Keratinocyte (primary cell): ENCODE data around the gene SLC27A1. TPM values are rescaled to one million over a fixed set of nuclear protein-coding genes. Genes with fewer than 3 reads are reported as not detected.

Experiments
- DNase-seq: peaks from one replicate; pipeline ENCODE4 v3.0.0-alpha.2; 2011; ENCODE audit warnings: low read depth, missing footprints, low spot score
- FAIRE-seq: peaks from 2 replicates; lab custom pipeline; 2011; peaks lifted over from hg19 to GRCh38; lab: Jason Lieb, UNC
- H2AFZ ChIP-seq: 2 replicates; pipeline ENCODE4 v1.6.0; 2012; ENCODE audit warnings: low read length, control low read depth, inconsistent platforms; ENCODE audit not compliant: control insufficient read depth
- H3K27ac ChIP-seq: 2 replicates; pipeline ENCODE4 v1.5.1; 2011; ENCODE audit warnings: low read length; ENCODE audit not compliant: control insufficient read depth, insufficient read depth
- H3K27me3 ChIP-seq: 3 replicates; pipeline ENCODE4 v1.6.0; 2011; ENCODE audit warnings: low read length; ENCODE audit not compliant: control insufficient read depth, insufficient read depth; ENCODE audit errors: extremely low read depth
- H3K36me3 ChIP-seq, 2 experiments: 2 replicates in 1 of 2; 3 replicates in 1 of 2; pipeline ENCODE4 v1.5.1; 2011; ENCODE audit warnings: low read length in 2 of 2, mild to moderate bottlenecking in 1 of 2; ENCODE audit not compliant: control insufficient read depth in 2 of 2, insufficient read depth in 2 of 2; ENCODE audit errors: extremely low read depth in 1 of 2
- H3K4me1 ChIP-seq: 3 replicates; pipeline ENCODE4 v1.5.1; 2011; ENCODE audit warnings: low read length; ENCODE audit not compliant: control insufficient read depth, insufficient read depth; ENCODE audit errors: extremely low read depth
- H3K4me2 ChIP-seq: 3 replicates; pipeline ENCODE4 v1.6.0; 2011; ENCODE audit warnings: low read depth, low read length; ENCODE audit not compliant: control insufficient read depth, insufficient read depth; ENCODE audit errors: extremely low read depth
- H3K4me3 ChIP-seq, 3 experiments: fragments of 200-600 bp in 1 of 3; sonication (generic) in 1 of 3; 2 replicates in 2 of 3; 3 replicates in 1 of 3; pipeline ENCODE4 v1.5.1; 2011 to 2016; ENCODE audit warnings: low read length in 3 of 3, mild to moderate bottlenecking in 3 of 3, control low read depth in 2 of 3, inconsistent platforms in 1 of 3, low read depth in 1 of 3, mixed read lengths in 1 of 3, mixed run types in 1 of 3, moderate library complexity in 1 of 3; ENCODE audit not compliant: control insufficient read depth in 2 of 3, insufficient read depth in 2 of 3; ENCODE audit errors: extremely low read depth in 1 of 3
- H3K79me2 ChIP-seq: 2 replicates; pipeline ENCODE4 v1.6.0; 2012; ENCODE audit warnings: low read length; ENCODE audit not compliant: control insufficient read depth, insufficient read depth
- H3K9ac ChIP-seq: 3 replicates; pipeline ENCODE4 v1.6.0; 2011; ENCODE audit warnings: low read length; ENCODE audit not compliant: control insufficient read depth, insufficient read depth; ENCODE audit errors: extremely low read depth
- H3K9me1 ChIP-seq: 3 replicates; pipeline ENCODE4 v1.6.0; 2011; ENCODE audit warnings: low read length; ENCODE audit not compliant: control insufficient read depth, insufficient read depth; ENCODE audit errors: extremely low read depth
- H3K9me3 ChIP-seq: 2 replicates; pipeline ENCODE4 v1.5.1; 2012; ENCODE audit warnings: low read depth, low read length; ENCODE audit not compliant: control insufficient read depth
- H4K20me1 ChIP-seq: 3 replicates; pipeline ENCODE4 v1.6.0; 2011; ENCODE audit warnings: low read length; ENCODE audit not compliant: control insufficient read depth, insufficient read depth; ENCODE audit errors: extremely low read depth
- CTCF ChIP-seq, 3 experiments: IDR thresholded peaks in 1 of 3; conservative IDR thresholded peaks in 1 of 3; optimal IDR thresholded peaks in 1 of 3; 2 replicates in 2 of 3; 3 replicates in 1 of 3; pipeline versions ENCODE3 to v1.5.1; 2011; ENCODE audit warnings: low read length in 3 of 3, mild to moderate bottlenecking in 3 of 3, moderate library complexity in 2 of 3, control low read depth in 1 of 3, inconsistent platforms in 1 of 3; ENCODE audit not compliant: insufficient read depth in 2 of 3; ENCODE audit errors: extremely low read depth in 1 of 3
- EZH2 ChIP-seq: IDR thresholded peaks from one replicate; pipeline ENCODE4 v1.6.1; 2012; ENCODE audit warnings: inconsistent platforms, mild to moderate bottlenecking, low read length, moderate library complexity
- dilution Hi-C: fragments of 300-500 bp; cut with MboI; formaldehyde crosslinking; loops from one replicate; pipeline ENCODE4 v1.7.0; 2020; ENCODE audit warnings: low sequenced_read_pairs; ENCODE audit not compliant: extremely low pct_ligation_motif_present
- polyA plus RNA-seq, 5 experiments: library from polyadenylated mRNA; depleted of rRNA in 3 of 5; stranded (reverse) in 3 of 5; stranded (forward) in 1 of 5; unstranded in 1 of 5; fragments of >200 nt; gene quantifications; 1 replicate in 1 of 5; 2 replicates in 3 of 5; 3 replicates in 1 of 5; pipeline versions ENCODE4 v1.2.1 to v1.2.3, GENCODE V29; 2011 to 2012; ENCODE audit warnings: missing spikeins in 2 of 5, low read depth in 1 of 5, low replicate concordance in 1 of 5

Gene SLC27A1
- polyA plus RNA-seq, 1 donor (not counting 4 experiments of a cell fraction or from before 2014, with no cell fraction given), result 8.4 TPM

GRCh38 chr19:17512574-17512939, 42.2 kb downstream of the SLC27A1 start:
- peaks cover 11% of the 10 kb centered on the region for H3K4me1 ChIP-seq
- H3K27ac ChIP-seq, result peak overlapping the region; percentile 89
- H3K79me2 ChIP-seq, result peaks cover 40% of the 10 kb centered on the region
- peaks cover 15 to 18% of the 10 kb centered on the region in 2 experiments for H3K36me3 ChIP-seq
- peak overlapping the region; percentile 59 to 92 (median 91) for H3K4me3 ChIP-seq
- no peaks in the 10 kb centered on the region for H3K27me3 ChIP-seq
- no peaks in the 10 kb centered on the region for H4K20me1 ChIP-seq
- H3K9me3 ChIP-seq, result peaks cover 5% of the 10 kb centered on the region
- TF ChIP-seq CTCF (optimal IDR thresholded peaks at IDR 0.05 in 1 of 3, IDR thresholded peaks at IDR 0.05 in 1 of 3, conservative IDR thresholded peaks at IDR 0.05 in 1 of 3; ENCODE audit: extremely low read depth in 1 of 3, insufficient read depth in 2 of 3, low read length in 3 of 3) (no peak), EZH2 (no peak)
- dilution Hi-C loops, result no loop called here
- FAIRE-seq, result no peak
- H3K4me2 ChIP-seq, result peak overlapping the region; percentile 72
- peak overlapping the region; percentile 95 for H3K9ac ChIP-seq
- no peak overlapping the region for H2AFZ ChIP-seq
- no peak for DNase-seq
- H3K9me1 ChIP-seq, result no peaks in the 10 kb centered on the region

- no peaks in the 10 kb centered on the region for H3K9me1 ChIP-seq
- FAIRE-seq (no peak), DNase-seq (no peak)
- H3K27me3 ChIP-seq, result no peaks in the 10 kb centered on the region
- H3K4me2 ChIP-seq, result no peak overlapping the region
- H2AFZ ChIP-seq, result no peak overlapping the region
- no peak overlapping the region for H3K27ac ChIP-seq
- TF ChIP-seq CTCF (optimal IDR thresholded peaks at IDR 0.05 in 1 of 3, IDR thresholded peaks at IDR 0.05 in 1 of 3, conservative IDR thresholded peaks at IDR 0.05 in 1 of 3; ENCODE audit: extremely low read depth in 1 of 3, insufficient read depth in 2 of 3, low read length in 3 of 3) (no peak), EZH2 (no peak)
- peaks cover 7% of the 10 kb centered on the region for H3K4me1 ChIP-seq
- H3K4me3 ChIP-seq, result no peak overlapping the region
- H4K20me1 ChIP-seq, result no peaks in the 10 kb centered on the region
- peaks cover 19% of the 10 kb centered on the region for H3K79me2 ChIP-seq
- H3K36me3 ChIP-seq, result peaks cover 18 to 20% of the 10 kb centered on the region in 2 experiments
- H3K9me3 ChIP-seq, result peaks cover 7% of the 10 kb centered on the region
- H3K9ac ChIP-seq, result no peak overlapping the region
- dilution Hi-C loops, result no loop called here
Measured at GRCh38 chr19:17515408-17516149, 45.3 kb downstream of the SLC27A1 start.
